K562 (cell line): ENCODE results near the gene CSNK1A1L. TPM values are rescaled to one million over a fixed set of nuclear protein-coding genes. Genes with fewer than 3 reads are reported as not detected.

Experiments
- ATAC-seq: fragments of 200-7000 bp; cut with Tn5 transposase; 3 replicates; pipeline ENCODE4 v1.9.1; 2020; ENCODE audit warnings: moderate library complexity
- BruUV-seq: library from RNA; stranded (reverse); fragments of 400-500 nt; replicated peaks from 2 replicates; lab custom pipeline; 2021; lab: Mats Ljungman, UMichigan
- CTCF ChIA-PET: fragments of 300-600 bp; formaldehyde crosslinking; extraction: SDS; loops from one replicate; lab custom pipeline; 2021; ENCODE audit warnings: low intra/inter-chr PET ratio; lab: Yijun Ruan, JAX
- POLR2A ChIA-PET: fragments of 300-600, 350-650 bp; sonication (Branson Sonifier 250); formaldehyde crosslinking; extraction: SDS; loops from one replicate; lab custom pipeline; 2021; ENCODE audit warnings: antibody characterized with exemption, inconsistent platforms; lab: Yijun Ruan, JAX
- DNase-seq, 4 experiments: peaks; one replicate each; pipeline versions ENCODE4 v3.0.0 to v3.0.0-alpha.2; 2011 to 2018; ENCODE audit warnings: low spot score in 3 of 4, mixed read lengths in 3 of 4; ENCODE audit errors: extremely low read depth in 1 of 4
- FAIRE-seq: peaks from 2 replicates; lab custom pipeline; 2011; peaks lifted over from hg19 to GRCh38; lab: Jason Lieb, UNC
- H2AFZ ChIP-seq: 2 replicates; pipeline ENCODE4 v1.6.0; 2011; ENCODE audit warnings: low read depth, low read length, control low read depth, inconsistent platforms
- H3K27ac ChIP-seq: fragments of 200-600 bp; 3 replicates; pipeline ENCODE4 v1.8.0; 2011; ENCODE audit warnings: low read depth, mild to moderate bottlenecking, control low read depth, inconsistent platforms, low read length, moderate library complexity, mixed read lengths; ENCODE audit errors: extremely low read depth
- H3K27me3 ChIP-seq, 2 experiments: fragments of 300-600 bp in 1 of 2; 2 replicates in 1 of 2; 3 replicates in 1 of 2; pipeline versions ENCODE4 v1.6.0 to v1.8.0; 2011; ENCODE audit warnings: inconsistent platforms in 2 of 2, low read length in 2 of 2, mild to moderate bottlenecking in 1 of 2, mixed read lengths in 1 of 2, moderate library complexity in 1 of 2; ENCODE audit not compliant: control insufficient read depth in 2 of 2, insufficient read depth in 2 of 2
- H3K36me3 ChIP-seq: fragments of 300-600 bp; 3 replicates; pipeline ENCODE4 v1.8.0; 2011; ENCODE audit warnings: mild to moderate bottlenecking, low read length, inconsistent platforms; ENCODE audit not compliant: control insufficient read depth, insufficient read depth
- H3K4me1 ChIP-seq, 2 experiments: fragments of 200-600 bp in 1 of 2; replicated peaks in 1 of 2; 2 replicates in 1 of 2; 3 replicates in 1 of 2; pipeline versions ENCODE4 v1.5.1 to v1.8.0; 2011; ENCODE audit warnings: inconsistent platforms in 2 of 2, low read length in 2 of 2, mild to moderate bottlenecking in 1 of 2, mixed read lengths in 1 of 2, moderate library complexity in 1 of 2; ENCODE audit not compliant: control insufficient read depth in 2 of 2, insufficient read depth in 2 of 2
- H3K4me2 ChIP-seq: 2 replicates; pipeline ENCODE4 v1.6.1; 2011; ENCODE audit warnings: low read length, control low read depth, inconsistent platforms, mixed read lengths; ENCODE audit not compliant: insufficient read depth
- H3K4me3 ChIP-seq: fragments of 200-600 bp; sonication (generic), shearing (Covaris generic); 2 replicates; pipeline ENCODE4 v1.5.1; 2016; ENCODE audit warnings: control low read depth, inconsistent platforms
- H3K79me2 ChIP-seq: fragments of 200-600 bp; 3 replicates; pipeline ENCODE4 v1.8.0; 2011; ENCODE audit warnings: low read length, inconsistent platforms; ENCODE audit not compliant: control insufficient read depth, insufficient read depth
- H3K9ac ChIP-seq, 2 experiments: 2 replicates each; pipeline versions ENCODE4 v1.6.0 to v1.6.1; 2011; ENCODE audit warnings: low read depth in 2 of 2, low read length in 2 of 2, control low read depth in 1 of 2, inconsistent platforms in 1 of 2, mild to moderate bottlenecking in 1 of 2, mixed read lengths in 1 of 2; ENCODE audit not compliant: insufficient read depth in 1 of 2
- H3K9me1 ChIP-seq: one replicate; pipeline ENCODE4 v1.6.0; 2011; ENCODE audit warnings: inconsistent platforms, mild to moderate bottlenecking, low read length, moderate library complexity; ENCODE audit not compliant: control insufficient read depth, insufficient read depth
- H3K9me3 ChIP-seq: replicated peaks from 2 replicates; pipeline ENCODE4 v1.5.1; 2011; ENCODE audit warnings: low read depth, low read length, inconsistent platforms; ENCODE audit not compliant: control insufficient read depth, insufficient read depth
- H4K20me1 ChIP-seq: replicated peaks from 2 replicates; pipeline ENCODE4 v1.6.1; 2011; ENCODE audit warnings: low read length, inconsistent platforms, mixed read lengths; ENCODE audit not compliant: control insufficient read depth, insufficient read depth
- BHLHE40 ChIP-seq: IDR thresholded peaks from 2 replicates; pipeline ENCODE4 v1.6.1; 2011; ENCODE audit warnings: low read length, improper control_type of control experiment
- CBX2 ChIP-seq: fragments of 200-600 bp; sonication (generic); IDR thresholded peaks from one replicate; pipeline ENCODE4 v1.6.1; 2012; ENCODE audit warnings: mild to moderate bottlenecking, low read length, inconsistent platforms; ENCODE audit not compliant: insufficient read depth, poor library complexity, severe bottlenecking
- CREBBP ChIP-seq: IDR thresholded peaks from one replicate; pipeline ENCODE4 v1.6.1; 2012; ENCODE audit warnings: low read depth, mild to moderate bottlenecking, control low read depth, inconsistent platforms, low read length
- FOXJ2 ChIP-seq: fragments of 200-800 bp; sonication (Bioruptor generic); IDR thresholded peaks from 2 replicates; pipeline ENCODE4 v1.6.1; 2016; ENCODE audit warnings: missing genetic modification characterization, missing compliant biosample characterization
- MLX ChIP-seq, 2 experiments: fragments of 450-650 bp in 1 of 2; sonication (generic) in 1 of 2; formaldehyde crosslinking; conservative IDR thresholded peaks; 2 replicates each; pipeline versions ENCODE4 v1.4.0 to v1.8.1; 2020 to 2022; ENCODE audit warnings: mild to moderate bottlenecking in 1 of 2, missing genetic modification reagents in 1 of 2
- POLR2G ChIP-seq: fragments of 200-400 bp; formaldehyde crosslinking; IDR thresholded peaks from 2 replicates; pipeline ENCODE4 v1.6.1; 2017; ENCODE audit warnings: low read depth, mild to moderate bottlenecking, antibody characterized with exemption, low read length, moderate library complexity
- TAF1 ChIP-seq: IDR thresholded peaks from 2 replicates; pipeline ENCODE4 v1.6.1; 2011; ENCODE audit warnings: mild to moderate bottlenecking, low read length, moderate library complexity; ENCODE audit not compliant: insufficient read depth, control insufficient read depth, severe bottlenecking; ENCODE audit errors: extremely low read depth
- TRIM28 ChIP-seq: fragments of 450-650 bp; IDR thresholded peaks from 2 replicates; pipeline ENCODE4 v1.6.1; 2017
- WGBS: fragments of 100-300 bp; shearing (Covaris generic); methylation state at CpG from one replicate; pipeline ENCODE4 v1.1.6; 2016; ENCODE audit warnings: low coverage, mixed read lengths; ENCODE audit not compliant: insufficient coverage; ENCODE audit errors: missing lambda C conversion rate; 5-methylcytosine and 5-hydroxymethylcytosine counted together
- in situ Hi-C: fragments of 300-500 bp; cut with MboI; formaldehyde crosslinking; loops from 4 replicates; pipeline ENCODE4 v1.15.0; 2018; ENCODE audit warnings: inconsistent platforms, mixed read lengths
- intact Hi-C: fragments of 100-400 bp; cut with micrococcal nuclease; formaldehyde crosslinking; loops from 2 replicates; pipeline ENCODE4 v1.14.2; 2022
- polyA plus RNA-seq, 8 experiments: library from polyadenylated mRNA; depleted of rRNA in 4 of 8; stranded (reverse) in 5 of 8; unstranded in 3 of 8; fragments of >200 nt; fragmentation: Nextera tagmentation in 2 of 8; fragmentation: Illumina TruSeq in 1 of 8; extraction: Ambion mirVana in 2 of 8; extraction: Trizol in 1 of 8; gene quantifications; 2 replicates each; pipeline versions ENCODE4 v1.2.1 to v1.2.3, GENCODE V29; 2011 to 2014; ENCODE audit warnings: inconsistent platforms in 1 of 8, missing spikeins in 1 of 8
- total RNA-seq, 7 experiments: library from RNA; depleted of rRNA in 6 of 7; stranded (reverse); fragments of >200 nt in 6 of 7; fragmentation: Illumina TruSeq in 2 of 7; extraction: Trizol in 2 of 7; gene quantifications; 2 replicates each; pipeline versions ENCODE4 v1.2.1 to v1.2.3, GENCODE V29; 2011 to 2021; ENCODE audit warnings: low replicate concordance in 1 of 7

CSNK1A1L gene
- total and polyA plus RNA-seq, 9 of the 15 experiments (the other 6 are each of a cell fraction or from before 2014, with no cell fraction given) = not detected

- ATAC-seq (no peak), FAIRE-seq (no peak), DNase-seq (no peak)
- no TSS peak for BruUV-seq
- no peak overlapping the region for H2AFZ ChIP-seq
- H4K20me1 ChIP-seq = no peaks in the 10 kb centered on the region
- 0% methylated on average over 1 of the region's 1 CpG for WGBS
- no peaks in the 10 kb centered on the region for H3K79me2 ChIP-seq
- no peaks in the 10 kb centered on the region for H3K9me3 ChIP-seq
- CTCF ChIA-PET = no interaction called here
- no peaks in the 10 kb centered on the region for H3K36me3 ChIP-seq
- POLR2A ChIA-PET = no interaction called here
- TF ChIP-seq BHLHE40 (no peak), CBX2 (no peak), MLX (CRISPR knock-in tag; conservative IDR thresholded peaks at IDR 0.05) (no peak), FOXJ2 (no peak), TAF1 (no peak), POLR2G (no peak), TRIM28 (no peak), CREBBP (no peak)
- no peak overlapping the region for H3K9ac ChIP-seq
- H3K9me1 ChIP-seq = no peaks in the 10 kb centered on the region
- intact Hi-C loops = loop anchor here (2.0 to 10.0 kb wide), 3 partner anchors 495 to 1657 kb away; no protein-coding TSS in a partner anchor
- H3K4me2 ChIP-seq = no peak overlapping the region
- peaks cover 0 to 7% of the 10 kb centered on the region in 2 experiments; a peak in 2 of 5 replicates for H3K27me3 ChIP-seq
- H3K4me1 ChIP-seq = peaks cover 0 to 5% of the 10 kb centered on the region in 2 experiments; a peak in 1 of 5 replicates
- H3K4me3 ChIP-seq = no peak overlapping the region
- H3K27ac ChIP-seq = no peak overlapping the region
- in situ Hi-C loops = loop anchor here (25.0 kb wide), 2 partner anchors 504 to 1479 kb away; no protein-coding TSS in a partner anchor
These were observed 2.4 kb upstream of the CSNK1A1L start for GRCh38 chr13:37107868-37108267.
